Measurements from ENCODE around the gene SCAMP5.

The SCAMP5 gene

DNA sequence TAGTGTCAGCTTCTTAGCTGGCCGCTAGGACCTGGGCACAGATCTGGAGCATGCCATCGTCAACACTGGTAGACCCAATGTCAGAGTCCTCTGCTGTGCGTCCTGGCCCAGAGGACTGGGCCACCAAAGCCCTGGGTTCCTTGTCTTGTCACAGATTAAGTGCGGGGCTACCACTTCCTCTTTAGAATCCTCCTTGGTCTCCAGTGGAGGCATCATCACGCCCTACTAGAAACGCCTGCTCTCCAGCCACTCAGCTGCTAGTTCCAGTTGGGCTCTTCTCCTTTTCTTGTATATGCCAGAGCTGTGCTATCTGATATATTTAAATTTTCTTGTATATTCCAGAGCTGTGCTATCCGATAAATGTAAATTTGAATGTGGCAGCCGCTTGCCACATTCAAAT, 39.3 kb downstream of the SCAMP5 start:
- Histone ChIP-seq H3K36me3 (ENCODE audit: control insufficient read depth, insufficient read depth, low read length, severe bottlenecking) (no peaks in the 10 kb centered on the region), H3K4me1 (ENCODE audit: control insufficient read depth, insufficient read depth, low read length) (peaks cover 27% of the 10 kb centered on the region), H3K9ac (ENCODE audit: low read length) (no peak overlapping the region), H3K9me3 (ENCODE audit: control insufficient read depth, low read length) (no peaks in the 10 kb centered on the region), H3K4me3 (ENCODE audit: low read length) (no peak overlapping the region), H3K27me3 (replicated peaks; ENCODE audit: control insufficient read depth, insufficient read depth, low read length) (no peaks in the 10 kb centered on the region)
- DNase-seq (ENCODE audit: low read depth), result no peak

DNA sequence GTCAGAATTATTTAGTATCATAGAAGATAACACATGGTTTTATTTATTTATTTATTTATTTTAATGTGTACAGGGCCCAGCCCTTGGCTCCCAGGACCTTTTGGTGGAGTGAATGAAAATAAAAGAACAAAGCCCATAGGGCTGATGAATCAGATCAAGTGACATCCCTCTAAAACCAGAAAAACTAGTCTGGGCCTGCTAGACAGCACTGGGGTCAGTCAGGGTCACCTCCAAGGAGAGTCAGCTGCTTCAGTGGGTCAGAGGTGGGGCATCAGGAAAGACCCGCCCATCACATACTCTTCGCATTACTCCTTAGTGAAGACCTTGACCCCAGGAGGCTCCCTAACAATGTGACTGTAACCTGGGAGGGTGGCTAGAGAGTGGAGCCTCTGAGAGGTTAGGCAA, 40.9 kb downstream of the SCAMP5 start:
- H3K9me3 ChIP-seq (ENCODE audit: control insufficient read depth, low read length), result no peaks in the 10 kb centered on the region
- no peak for DNase-seq (ENCODE audit: low read depth)
- H3K9ac ChIP-seq (ENCODE audit: low read length), result no peak overlapping the region

DNA sequence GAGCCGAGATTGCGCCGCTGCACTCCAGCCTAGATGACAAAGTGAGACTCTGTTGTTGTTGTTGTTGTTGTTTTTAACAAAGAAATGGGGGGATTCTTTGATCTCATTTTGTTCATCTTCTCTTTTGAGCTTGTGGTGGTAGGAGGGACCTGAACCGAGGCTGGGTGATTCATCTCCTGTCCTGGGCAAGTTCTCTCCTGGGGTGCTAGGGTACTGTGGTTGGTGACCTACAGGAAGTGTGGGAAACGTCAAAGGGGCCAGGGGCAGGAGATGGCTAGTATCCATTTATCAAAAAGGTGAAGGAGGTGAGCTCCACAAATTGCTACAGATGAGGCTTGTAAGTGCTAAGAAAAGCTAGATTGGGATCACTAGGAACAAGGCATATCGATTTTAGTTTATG, 42.3 kb downstream of the SCAMP5 start:
- Histone ChIP-seq H3K9ac (ENCODE audit: low read length) (no peak overlapping the region), H3K4me1 (ENCODE audit: control insufficient read depth, insufficient read depth, low read length) (peaks cover 13% of the 10 kb centered on the region), H3K36me3 (ENCODE audit: control insufficient read depth, insufficient read depth, low read length, severe bottlenecking) (no peaks in the 10 kb centered on the region), H3K9me3 (ENCODE audit: control insufficient read depth, low read length) (no peaks in the 10 kb centered on the region), H3K4me3 (ENCODE audit: low read length) (no peak overlapping the region), H3K27me3 (replicated peaks; ENCODE audit: control insufficient read depth, insufficient read depth, low read length) (no peaks in the 10 kb centered on the region)
- DNase-seq (ENCODE audit: low read depth), result no peak

More for the DNA sequence above, 40.9 kb downstream of the SCAMP5 start:
- Histone ChIP-seq H3K36me3 (ENCODE audit: control insufficient read depth, insufficient read depth, low read length, severe bottlenecking) (no peaks in the 10 kb centered on the region), H3K4me1 (ENCODE audit: control insufficient read depth, insufficient read depth, low read length) (peaks cover 11% of the 10 kb centered on the region), H3K4me3 (ENCODE audit: low read length) (no peak overlapping the region), H3K27me3 (replicated peaks; ENCODE audit: control insufficient read depth, insufficient read depth, low read length) (no peaks in the 10 kb centered on the region)

DNA sequence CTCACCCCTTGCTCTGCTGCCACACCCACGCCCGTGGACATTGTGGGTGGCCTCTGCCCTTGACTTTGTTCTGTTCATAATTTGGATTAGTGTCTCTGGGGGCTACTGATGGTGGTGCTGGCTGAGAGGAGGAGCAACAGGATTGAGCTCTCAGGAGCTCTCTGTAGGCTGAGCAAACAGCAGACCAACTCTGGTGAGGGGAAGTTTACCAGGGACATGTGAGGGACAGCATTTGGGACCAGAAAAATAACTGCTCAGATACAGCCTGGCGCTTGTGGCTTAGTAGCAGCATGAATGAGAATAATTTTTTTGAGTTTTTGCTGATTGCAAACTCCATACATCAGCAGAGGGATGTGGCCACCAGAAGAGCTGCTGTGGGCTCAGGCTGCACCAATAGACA, 42.9 kb downstream of the SCAMP5 start:
- Histone ChIP-seq H3K27me3 (replicated peaks; ENCODE audit: control insufficient read depth, insufficient read depth, low read length) (no peaks in the 10 kb centered on the region), H3K9ac (ENCODE audit: low read length) (no peak overlapping the region), H3K4me1 (ENCODE audit: control insufficient read depth, insufficient read depth, low read length) (peaks cover 18% of the 10 kb centered on the region), H3K4me3 (ENCODE audit: low read length) (no peak overlapping the region), H3K9me3 (ENCODE audit: control insufficient read depth, low read length) (no peaks in the 10 kb centered on the region), H3K36me3 (ENCODE audit: control insufficient read depth, insufficient read depth, low read length, severe bottlenecking) (no peaks in the 10 kb centered on the region)
- DNase-seq (ENCODE audit: low read depth), result no peak

DNA sequence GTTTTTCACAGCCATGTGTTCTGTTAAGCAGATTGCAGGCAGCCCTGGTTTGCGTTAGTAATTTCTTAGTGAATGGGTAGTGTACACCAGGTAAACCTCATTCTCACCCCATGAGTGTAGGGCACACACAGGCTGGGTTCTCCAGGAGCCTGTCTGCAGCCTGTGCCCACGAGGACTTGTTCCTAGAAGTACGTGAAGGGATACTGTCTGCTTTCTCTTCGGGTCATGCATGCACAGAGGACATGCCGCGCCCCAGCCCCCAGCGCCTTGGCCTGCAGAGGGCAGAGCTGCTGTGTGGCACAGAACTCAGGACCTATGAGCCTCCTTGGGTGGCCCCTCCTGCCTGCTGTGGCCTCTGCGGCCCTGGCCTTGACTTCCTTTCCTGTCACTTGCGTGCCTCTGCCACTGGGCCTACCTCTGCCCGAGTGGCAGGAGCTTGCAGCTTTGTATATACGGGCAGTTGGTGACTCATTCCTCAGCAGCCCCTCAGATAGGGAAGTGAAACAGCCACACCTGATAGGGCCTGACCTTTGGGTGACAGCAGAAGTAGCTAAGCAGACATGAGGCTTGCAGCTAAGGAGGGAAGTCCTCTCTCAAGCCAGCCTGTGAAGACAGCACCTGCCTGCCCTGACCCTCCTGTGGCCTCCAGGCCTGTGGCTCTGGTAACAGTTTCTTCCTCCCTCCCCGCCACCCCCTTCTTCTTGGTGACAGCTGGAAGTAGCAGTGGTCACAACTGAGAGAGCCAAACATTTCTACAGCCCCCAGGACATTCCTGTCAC, 47.6 kb downstream of the SCAMP5 start:
- Histone ChIP-seq H3K27me3 (replicated peaks; ENCODE audit: control insufficient read depth, insufficient read depth, low read length) (no peaks in the 10 kb centered on the region), H3K9ac (ENCODE audit: low read length) (peak overlapping the region; percentile 66), H3K9me3 (ENCODE audit: control insufficient read depth, low read length) (no peaks in the 10 kb centered on the region), H3K4me1 (ENCODE audit: control insufficient read depth, insufficient read depth, low read length) (peaks cover 37% of the 10 kb centered on the region), H3K4me3 (ENCODE audit: low read length) (peak overlapping the region; percentile 59), H3K36me3 (ENCODE audit: control insufficient read depth, insufficient read depth, low read length, severe bottlenecking) (no peaks in the 10 kb centered on the region)
- peak; percentile 47 for DNase-seq (ENCODE audit: low read depth)

DNA sequence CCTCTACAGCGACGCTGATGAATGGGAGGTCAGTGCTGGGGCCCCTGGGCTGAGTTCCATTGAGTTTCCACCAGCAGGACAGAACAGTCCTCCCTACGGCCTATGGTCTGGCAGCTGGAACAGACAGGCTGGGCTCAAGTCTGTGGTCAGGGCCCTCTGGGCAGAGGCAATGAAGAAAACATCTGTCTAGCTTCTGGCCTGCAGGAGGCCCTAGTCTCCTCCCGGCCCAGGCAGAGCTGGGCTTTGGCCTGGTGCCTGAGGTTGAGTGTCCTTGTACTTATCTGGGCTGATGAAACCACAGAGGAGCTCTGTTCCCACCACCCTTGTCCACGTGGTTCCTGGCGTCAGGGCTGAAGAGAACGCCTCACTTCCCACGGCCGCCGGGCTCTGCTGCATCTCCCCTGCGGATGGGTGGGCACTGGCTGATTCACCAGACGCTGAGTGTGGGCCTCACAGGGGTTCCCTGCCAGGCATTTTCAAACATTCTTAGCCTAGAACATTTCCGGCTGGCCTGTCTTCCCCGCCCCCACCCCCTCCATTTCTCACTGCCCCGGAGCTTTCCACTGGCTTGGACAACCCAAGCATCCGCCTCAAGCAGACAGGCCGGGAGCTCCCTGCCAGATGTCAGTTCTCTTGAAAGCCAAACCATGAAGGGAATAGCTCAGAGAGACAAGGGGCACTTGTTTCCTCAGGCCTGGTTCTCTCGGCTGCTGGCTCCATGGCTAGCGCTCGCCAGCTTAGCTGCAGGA, 48.3 kb downstream of the SCAMP5 start:
- no peaks in the 10 kb centered on the region for H3K27me3 ChIP-seq (replicated peaks; ENCODE audit: control insufficient read depth, insufficient read depth, low read length)
- H3K4me1 ChIP-seq (ENCODE audit: control insufficient read depth, insufficient read depth, low read length), result peaks cover 36% of the 10 kb centered on the region
- H3K9me3 ChIP-seq (ENCODE audit: control insufficient read depth, low read length), result no peaks in the 10 kb centered on the region
- DNase-seq (ENCODE audit: low read depth), result peak; percentile 100
- H3K4me3 ChIP-seq (ENCODE audit: low read length), result peak overlapping the region; percentile 59
- H3K36me3 ChIP-seq (ENCODE audit: control insufficient read depth, insufficient read depth, low read length, severe bottlenecking), result peaks cover 3% of the 10 kb centered on the region
- peak overlapping the region; percentile 69 for H3K9ac ChIP-seq (ENCODE audit: low read length)

DNA sequence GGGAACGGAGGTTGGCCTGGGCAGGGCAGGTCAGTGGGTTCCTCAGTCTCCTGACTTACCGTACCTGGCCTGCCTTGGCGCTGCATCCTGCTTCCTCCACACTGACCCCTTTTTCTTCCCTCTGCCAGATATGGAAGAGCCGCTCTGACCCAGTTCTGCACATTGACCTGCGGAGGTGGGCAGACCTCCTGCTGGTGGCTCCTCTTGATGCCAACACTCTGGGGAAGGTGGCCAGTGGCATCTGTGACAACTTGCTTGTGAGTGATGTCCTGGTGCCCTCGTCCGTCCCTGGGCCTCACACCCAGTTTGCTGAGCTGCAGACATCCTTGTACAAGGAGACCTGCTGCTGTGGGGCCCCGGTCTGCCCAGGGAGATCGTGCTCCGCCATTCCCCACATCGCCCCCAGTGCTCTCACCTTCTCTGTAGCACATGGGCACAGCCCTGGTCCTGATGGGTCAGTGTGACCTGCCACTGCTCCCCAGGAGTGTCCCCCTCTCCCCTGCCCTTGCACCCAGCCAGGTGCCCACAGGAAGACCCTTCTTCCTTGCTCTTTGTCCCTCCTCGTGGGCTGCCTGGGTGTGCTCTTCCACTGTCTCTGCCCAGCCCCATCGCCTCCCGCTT, 49.0 kb downstream of the SCAMP5 start:
- Histone ChIP-seq H3K9ac (ENCODE audit: low read length) (peak overlapping the region; percentile 69), H3K4me3 (ENCODE audit: low read length) (peak overlapping the region; percentile 59), H3K4me1 (ENCODE audit: control insufficient read depth, insufficient read depth, low read length) (peaks cover 30% of the 10 kb centered on the region), H3K36me3 (ENCODE audit: control insufficient read depth, insufficient read depth, low read length, severe bottlenecking) (peaks cover 7% of the 10 kb centered on the region), H3K27me3 (replicated peaks; ENCODE audit: control insufficient read depth, insufficient read depth, low read length) (no peaks in the 10 kb centered on the region), H3K9me3 (ENCODE audit: control insufficient read depth, low read length) (no peaks in the 10 kb centered on the region)
- DNase-seq (ENCODE audit: low read depth), result no peak

DNA sequence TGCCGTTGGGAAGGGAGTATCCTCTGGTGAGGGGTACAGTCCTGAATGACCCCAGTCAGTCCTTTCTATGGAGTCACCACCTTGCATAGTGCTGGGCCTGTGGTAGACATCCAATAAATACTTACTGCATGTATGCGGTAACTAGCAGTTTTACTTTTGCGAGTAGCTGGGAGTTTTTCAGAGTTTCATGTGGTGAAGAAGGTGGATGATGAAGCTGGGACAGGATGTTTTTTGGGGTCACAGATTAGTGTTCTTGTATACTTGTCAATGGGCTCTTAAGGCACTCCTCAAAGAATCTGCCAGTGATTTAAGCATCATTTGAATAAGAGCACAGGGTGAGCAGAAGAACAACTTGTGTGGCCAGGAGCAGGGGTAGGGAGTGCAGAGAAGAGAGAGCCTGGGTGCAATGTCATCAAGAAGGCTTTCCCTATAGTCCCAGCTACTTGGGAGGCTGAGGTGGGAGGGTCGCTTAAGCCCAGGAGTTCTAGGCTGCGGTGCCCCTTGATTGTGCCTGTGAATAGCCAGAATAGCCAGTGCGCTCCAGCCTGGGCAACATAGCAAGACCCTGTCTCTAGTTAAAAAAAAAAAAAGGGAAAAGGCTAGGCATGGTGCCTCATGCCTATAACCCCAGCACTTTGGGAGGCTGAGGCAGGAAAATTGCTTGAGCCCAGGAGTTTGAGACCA, 50.1 kb downstream of the SCAMP5 start:
- Histone ChIP-seq H3K36me3 (ENCODE audit: control insufficient read depth, insufficient read depth, low read length, severe bottlenecking) (peaks cover 11% of the 10 kb centered on the region), H3K9ac (ENCODE audit: low read length) (no peak overlapping the region)

DNA sequence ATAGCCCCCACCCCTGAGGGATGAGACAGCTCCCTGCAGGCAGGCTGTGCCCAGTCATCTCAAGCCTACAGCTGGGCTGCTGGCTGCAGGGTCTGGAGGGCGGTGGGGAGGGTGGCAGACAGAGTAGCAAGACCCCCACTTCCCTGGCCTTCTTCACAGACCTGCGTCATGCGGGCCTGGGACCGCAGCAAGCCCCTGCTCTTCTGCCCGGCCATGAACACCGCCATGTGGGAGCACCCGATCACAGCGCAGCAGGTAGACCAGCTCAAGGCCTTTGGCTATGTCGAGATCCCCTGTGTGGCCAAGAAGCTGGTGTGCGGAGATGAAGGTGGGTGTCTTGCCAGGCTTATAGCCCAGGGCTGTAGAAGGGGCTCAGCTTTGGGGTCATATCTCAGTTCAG, 53.0 kb downstream of the SCAMP5 start:
- H3K36me3 ChIP-seq (ENCODE audit: control insufficient read depth, insufficient read depth, low read length, severe bottlenecking), result peaks cover 11% of the 10 kb centered on the region

More for the DNA sequence above, 50.1 kb downstream of the SCAMP5 start:
- no peak for DNase-seq (ENCODE audit: low read depth)
- no peaks in the 10 kb centered on the region for H3K27me3 ChIP-seq (replicated peaks; ENCODE audit: control insufficient read depth, insufficient read depth, low read length)
- no peak overlapping the region for H3K4me3 ChIP-seq (ENCODE audit: low read length)
- H3K4me1 ChIP-seq (ENCODE audit: control insufficient read depth, insufficient read depth, low read length), result peaks cover 30% of the 10 kb centered on the region
- H3K9me3 ChIP-seq (ENCODE audit: control insufficient read depth, low read length), result no peaks in the 10 kb centered on the region

DNA sequence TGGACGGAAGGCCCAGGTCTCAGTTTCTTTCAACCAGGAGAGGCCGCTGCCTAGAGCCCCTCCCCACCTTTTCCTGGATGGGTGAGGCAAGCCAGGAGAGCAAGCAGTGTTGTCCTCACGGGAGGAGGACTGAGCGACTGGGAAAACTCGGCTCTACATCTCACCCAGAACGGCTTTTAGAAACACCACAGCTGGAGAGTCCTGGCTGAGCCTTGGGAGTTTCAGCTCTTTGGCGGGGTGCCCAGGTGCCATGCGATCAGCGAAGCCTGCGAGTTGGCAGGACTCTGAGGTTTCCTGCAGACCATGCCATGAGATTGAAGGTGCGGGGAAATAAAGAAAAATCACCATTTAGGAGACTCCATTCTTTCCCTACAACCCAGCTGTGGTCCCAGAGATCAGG, 54.0 kb downstream of the SCAMP5 start:
- no peak for DNase-seq (ENCODE audit: low read depth)
- H3K9ac ChIP-seq (ENCODE audit: low read length), result no peak overlapping the region
- no peaks in the 10 kb centered on the region for H3K9me3 ChIP-seq (ENCODE audit: control insufficient read depth, low read length)
- no peak overlapping the region for H3K4me3 ChIP-seq (ENCODE audit: low read length)
- peaks cover 14% of the 10 kb centered on the region for H3K4me1 ChIP-seq (ENCODE audit: control insufficient read depth, insufficient read depth, low read length)
- no peaks in the 10 kb centered on the region for H3K27me3 ChIP-seq (replicated peaks; ENCODE audit: control insufficient read depth, insufficient read depth, low read length)
- peaks cover 11% of the 10 kb centered on the region for H3K36me3 ChIP-seq (ENCODE audit: control insufficient read depth, insufficient read depth, low read length, severe bottlenecking)

More for the DNA sequence above, 53.0 kb downstream of the SCAMP5 start:
- peaks cover 21% of the 10 kb centered on the region for H3K4me1 ChIP-seq (ENCODE audit: control insufficient read depth, insufficient read depth, low read length)
- DNase-seq (ENCODE audit: low read depth), result no peak
- no peak overlapping the region for H3K9ac ChIP-seq (ENCODE audit: low read length)
- H3K9me3 ChIP-seq (ENCODE audit: control insufficient read depth, low read length), result no peaks in the 10 kb centered on the region
- H3K4me3 ChIP-seq (ENCODE audit: low read length), result no peak overlapping the region
- no peaks in the 10 kb centered on the region for H3K27me3 ChIP-seq (replicated peaks; ENCODE audit: control insufficient read depth, insufficient read depth, low read length)

DNA sequence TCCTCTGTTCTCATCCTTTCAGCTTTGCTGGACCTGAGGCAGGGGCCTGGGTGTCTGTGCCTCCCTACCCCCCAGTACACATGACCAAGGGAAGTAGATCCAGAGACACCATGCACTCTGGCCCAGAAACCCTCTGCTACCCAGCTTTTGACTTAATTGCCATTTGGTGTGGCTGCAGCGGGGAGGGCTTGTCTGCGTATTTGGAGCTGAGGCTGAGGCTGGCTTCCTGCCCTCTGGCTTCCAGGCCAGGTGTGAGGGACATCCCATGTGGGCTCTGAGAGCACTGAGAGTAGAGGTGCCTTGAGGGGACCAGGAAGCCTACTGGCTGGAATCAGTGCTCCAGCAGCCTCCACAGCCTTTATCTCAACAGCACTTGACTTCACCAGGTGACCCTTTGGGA, 54.9 kb downstream of the SCAMP5 start:
- H3K4me1 ChIP-seq (ENCODE audit: control insufficient read depth, insufficient read depth, low read length), result peaks cover 12% of the 10 kb centered on the region
- H3K4me3 ChIP-seq (ENCODE audit: low read length), result no peak overlapping the region
- H3K9ac ChIP-seq (ENCODE audit: low read length), result no peak overlapping the region
- H3K9me3 ChIP-seq (ENCODE audit: control insufficient read depth, low read length), result no peaks in the 10 kb centered on the region
- DNase-seq (ENCODE audit: low read depth), result no peak
- H3K27me3 ChIP-seq (replicated peaks; ENCODE audit: control insufficient read depth, insufficient read depth, low read length), result no peaks in the 10 kb centered on the region
- peaks cover 11% of the 10 kb centered on the region for H3K36me3 ChIP-seq (ENCODE audit: control insufficient read depth, insufficient read depth, low read length, severe bottlenecking)

Data from adipocyte (in vitro differentiated cells).